ENCODE measurements around the gene MLLT6.
A peak's percentile ranks its signal among the peaks of the same experiment; 100 is the strongest.
"Not testable (repeated sequence)": the region's sequence is repeated elsewhere in the genome, so short reads cannot be mapped to it uniquely, and the experiment has no call there.

Gene MLLT6

DNA sequence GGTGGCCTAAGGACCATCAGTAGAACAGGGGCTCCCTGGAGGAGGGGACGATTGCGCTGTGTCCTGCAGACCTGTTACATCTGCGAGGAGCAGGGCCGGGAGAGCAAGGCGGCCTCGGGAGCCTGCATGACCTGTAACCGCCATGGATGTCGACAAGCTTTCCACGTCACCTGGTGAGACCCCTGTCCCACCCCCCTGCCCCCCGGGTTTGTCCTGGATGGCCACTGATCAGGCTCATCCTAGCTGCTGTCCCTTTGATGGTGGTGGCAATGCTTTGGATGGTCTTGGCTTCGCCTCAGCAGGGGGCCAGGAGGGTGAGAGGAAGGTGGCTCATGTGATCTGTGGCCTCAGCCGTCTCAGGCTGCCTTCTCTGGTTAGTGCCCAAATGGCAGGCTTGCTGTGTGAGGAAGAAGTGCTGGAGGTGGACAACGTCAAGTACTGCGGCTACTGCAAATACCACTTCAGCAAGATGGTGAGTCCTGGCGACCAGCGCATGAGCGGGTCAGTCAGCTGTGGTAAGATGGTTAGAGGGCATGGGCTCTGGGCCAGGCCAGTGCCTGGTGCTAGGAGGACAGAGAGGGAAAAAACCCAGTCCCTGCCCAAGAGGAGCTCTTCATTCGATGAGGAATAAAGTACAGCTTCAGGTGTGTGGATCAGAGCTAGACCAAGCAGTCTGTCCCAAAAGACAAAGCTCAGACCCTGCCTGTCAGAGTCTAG is 4.2 kb downstream of the MLLT6 start:
- no peak for DNase-seq

DNA sequence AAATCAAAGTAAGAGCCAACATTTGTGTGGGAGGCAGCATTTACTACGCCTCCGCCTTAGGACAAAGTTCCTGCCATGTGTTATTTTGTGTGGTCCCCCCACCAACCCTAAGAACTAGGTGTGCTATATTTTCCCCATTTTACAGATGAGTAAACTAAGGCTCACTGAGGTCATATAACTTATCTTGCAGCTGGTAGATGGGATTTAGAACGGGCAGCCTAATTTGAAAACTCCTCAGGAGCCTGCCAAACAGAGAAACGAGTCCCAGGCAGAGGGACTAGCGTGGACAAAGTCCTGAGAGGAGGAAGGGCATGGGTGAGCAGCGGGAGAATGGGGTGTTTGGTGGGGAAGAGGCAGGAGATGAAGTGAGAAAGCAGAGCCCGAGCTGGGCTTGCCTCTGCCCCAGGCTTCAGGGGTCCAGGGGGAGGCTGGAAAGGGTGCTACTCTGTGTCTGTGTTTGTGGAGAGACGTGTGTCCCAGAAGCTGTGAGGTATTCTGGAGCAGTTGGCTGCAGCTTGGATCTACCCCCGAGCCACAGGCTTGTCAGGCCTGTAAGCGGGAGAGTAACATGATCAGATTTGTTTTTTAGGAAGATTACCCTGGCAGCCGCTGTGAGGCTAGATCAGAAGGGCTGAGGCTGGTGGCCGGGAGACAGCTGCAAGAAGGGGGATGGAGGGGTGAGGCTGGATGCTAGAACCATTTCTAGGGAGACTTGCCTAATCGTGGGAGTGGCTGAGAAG is 5.0 kb downstream of the MLLT6 start:
- DNase-seq = no peak

- DNase-seq = no peak
Observed at GRCh38 chr17:38710604-38710962, 5.5 kb downstream of the MLLT6 start.

GRCh38 chr17:38710985-38711384 is 5.9 kb downstream of the MLLT6 start:
- no peak for DNase-seq

- no peak for DNase-seq
Observed at GRCh38 chr17:38711792-38712571, 6.9 kb downstream of the MLLT6 start.

GRCh38 chr17:38712593-38712992 is 7.5 kb downstream of the MLLT6 start:
- DNase-seq = no peak

- no peak for DNase-seq
Observed at GRCh38 chr17:38713456-38714075, 8.5 kb downstream of the MLLT6 start.

GRCh38 chr17:38715216-38715943 is 10.3 kb downstream of the MLLT6 start:
- no peak for DNase-seq

DNA sequence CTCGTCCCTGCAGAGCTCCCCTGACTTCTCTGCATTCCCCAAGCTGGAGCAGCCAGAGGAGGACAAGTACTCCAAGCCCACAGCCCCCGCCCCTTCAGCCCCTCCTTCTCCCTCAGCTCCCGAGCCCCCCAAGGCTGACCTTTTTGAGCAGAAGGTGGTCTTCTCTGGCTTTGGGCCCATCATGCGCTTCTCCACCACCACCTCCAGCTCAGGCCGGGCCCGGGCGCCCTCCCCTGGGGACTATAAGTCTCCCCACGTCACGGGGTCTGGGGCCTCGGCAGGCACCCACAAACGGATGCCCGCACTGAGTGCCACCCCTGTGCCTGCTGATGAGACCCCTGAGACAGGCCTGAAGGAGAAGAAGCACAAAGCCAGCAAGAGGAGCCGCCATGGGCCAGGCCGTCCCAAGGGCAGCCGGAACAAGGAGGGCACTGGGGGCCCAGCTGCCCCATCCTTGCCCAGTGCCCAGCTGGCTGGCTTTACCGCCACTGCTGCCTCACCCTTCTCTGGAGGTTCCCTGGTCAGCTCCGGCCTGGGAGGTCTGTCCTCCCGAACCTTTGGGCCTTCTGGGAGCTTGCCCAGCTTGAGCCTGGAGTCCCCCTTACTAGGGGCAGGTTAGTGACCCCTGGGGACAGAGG is 11.4 kb downstream of the MLLT6 start:
- no peak for DNase-seq

- no peak for DNase-seq
Observed at GRCh38 chr17:38717139-38717745, 12.2 kb downstream of the MLLT6 start.

GRCh38 chr17:38719289-38719942 is 14.3 kb downstream of the MLLT6 start:
- DNase-seq = no peak

DNA sequence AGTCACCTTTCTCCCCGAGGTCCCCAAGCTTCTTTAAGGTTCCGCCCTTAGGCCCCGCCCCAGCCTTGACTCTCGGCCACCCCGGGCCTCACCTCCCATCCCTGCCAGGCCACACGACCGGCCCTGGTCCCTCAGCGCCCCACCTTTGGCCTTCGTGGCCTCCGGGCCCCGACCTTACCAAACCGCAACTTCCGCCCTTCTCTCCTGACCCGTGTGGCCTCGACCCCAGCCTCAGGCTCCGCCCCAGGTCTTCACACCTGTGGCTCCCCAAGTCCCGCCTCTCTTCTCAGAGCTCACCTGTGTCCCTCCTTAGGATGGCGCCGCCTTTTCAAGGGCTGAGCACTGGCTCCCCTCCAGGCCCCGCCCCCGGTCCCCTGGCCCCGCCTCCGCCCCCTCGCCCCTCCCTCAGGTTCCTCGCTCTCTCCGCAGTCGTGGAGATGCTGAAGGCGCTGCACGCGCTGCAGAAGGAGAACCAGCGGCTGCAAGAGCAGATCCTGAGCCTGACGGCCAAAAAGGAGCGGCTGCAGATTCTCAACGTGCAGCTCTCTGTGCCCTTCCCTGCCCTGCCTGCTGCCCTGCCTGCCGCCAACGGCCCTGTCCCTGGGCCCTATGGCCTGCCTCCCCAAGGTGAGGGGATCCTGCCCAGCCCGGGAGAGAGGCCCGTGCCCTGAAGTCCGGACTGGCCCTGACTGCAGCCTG is 15.0 kb downstream of the MLLT6 start:
- no peak for DNase-seq

- DNase-seq = no peak
Observed at GRCh38 chr17:38720941-38721340, 15.9 kb downstream of the MLLT6 start.

DNA sequence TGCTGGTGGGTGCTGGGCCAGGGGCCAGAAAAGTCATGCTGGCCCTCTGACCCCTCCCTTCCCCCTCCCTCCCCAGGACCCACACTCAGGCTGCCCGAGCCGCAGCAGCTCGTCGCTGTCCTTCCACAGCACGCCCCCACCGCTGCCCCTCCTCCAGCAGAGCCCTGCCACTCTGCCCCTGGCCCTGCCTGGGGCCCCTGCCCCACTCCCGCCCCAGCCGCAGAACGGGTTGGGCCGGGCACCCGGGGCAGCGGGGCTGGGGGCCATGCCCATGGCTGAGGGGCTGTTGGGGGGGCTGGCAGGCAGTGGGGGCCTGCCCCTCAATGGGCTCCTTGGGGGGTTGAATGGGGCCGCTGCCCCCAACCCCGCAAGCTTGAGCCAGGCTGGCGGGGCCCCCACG is 16.7 kb downstream of the MLLT6 start:
- DNase-seq = no peak

DNA sequence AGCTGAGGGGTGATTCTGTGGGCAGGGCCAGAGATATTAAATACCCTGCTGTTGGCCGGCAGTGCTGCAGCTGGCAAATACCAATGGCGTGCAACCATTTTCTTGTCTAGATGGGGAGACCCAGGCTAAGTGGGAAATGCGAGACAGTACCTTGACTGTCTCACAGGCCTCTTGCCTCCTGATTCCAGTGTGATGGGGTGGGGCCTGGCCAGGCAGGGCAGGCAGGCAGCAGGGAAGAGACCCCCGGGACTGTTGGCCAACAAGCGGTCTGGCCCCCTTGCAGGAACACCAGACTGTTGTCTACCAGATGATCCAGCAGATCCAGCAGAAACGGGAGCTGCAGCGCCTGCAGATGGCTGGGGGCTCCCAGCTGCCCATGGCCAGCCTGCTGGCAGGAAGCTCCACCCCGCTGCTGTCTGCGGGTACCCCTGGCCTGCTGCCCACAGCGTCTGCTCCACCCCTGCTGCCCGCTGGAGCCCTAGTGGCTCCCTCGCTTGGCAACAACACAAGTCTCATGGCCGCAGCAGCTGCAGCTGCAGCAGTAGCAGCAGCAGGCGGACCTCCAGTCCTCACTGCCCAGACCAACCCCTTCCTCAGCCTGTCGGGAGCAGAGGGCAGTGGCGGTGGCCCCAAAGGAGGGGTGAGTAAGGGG is 19.4 kb downstream of the MLLT6 start:
- no peak for DNase-seq

DNA sequence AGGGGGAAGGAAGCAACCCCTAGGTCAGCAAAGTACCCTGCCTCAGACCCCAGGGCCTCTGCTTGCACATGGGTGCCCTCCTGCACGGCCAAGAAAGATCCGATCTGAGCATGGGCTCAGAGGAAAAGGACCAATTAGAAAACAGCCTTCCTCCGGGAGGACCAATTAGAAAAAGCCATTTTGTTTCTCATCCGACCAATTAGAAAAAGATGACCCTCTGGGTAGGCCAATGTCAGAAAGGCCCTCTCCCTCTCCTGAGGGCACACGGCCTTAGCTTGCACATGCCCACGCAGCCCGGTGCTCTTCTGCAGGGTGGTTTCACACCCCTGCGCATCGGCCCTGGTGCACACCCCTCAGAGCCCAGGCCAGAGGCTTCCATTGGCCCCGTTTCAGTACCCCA is 20.0 kb downstream of the MLLT6 start:
- DNase-seq = no peak

DNA sequence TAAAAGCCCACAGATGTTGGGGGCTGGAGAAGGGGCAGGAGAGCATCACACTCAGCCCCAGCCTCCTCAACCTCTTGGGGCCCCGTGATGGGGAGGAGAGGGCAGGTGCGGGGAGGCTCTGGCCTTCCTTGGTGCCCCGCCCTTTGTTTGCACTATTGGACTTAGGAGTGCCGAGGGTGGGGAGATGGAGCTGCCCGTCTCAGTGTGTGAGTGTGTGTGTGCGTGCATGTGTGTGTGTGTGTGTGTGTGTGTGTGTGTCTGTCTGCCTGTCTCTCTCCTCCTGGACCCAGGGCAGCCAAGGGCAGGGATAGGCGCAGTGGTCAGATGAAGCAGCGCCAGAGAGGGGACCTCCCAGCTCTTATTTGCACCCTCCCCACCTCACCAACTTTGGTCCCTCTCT is 21.1 kb downstream of the MLLT6 start:
- not testable (repeated sequence) for DNase-seq

DNA sequence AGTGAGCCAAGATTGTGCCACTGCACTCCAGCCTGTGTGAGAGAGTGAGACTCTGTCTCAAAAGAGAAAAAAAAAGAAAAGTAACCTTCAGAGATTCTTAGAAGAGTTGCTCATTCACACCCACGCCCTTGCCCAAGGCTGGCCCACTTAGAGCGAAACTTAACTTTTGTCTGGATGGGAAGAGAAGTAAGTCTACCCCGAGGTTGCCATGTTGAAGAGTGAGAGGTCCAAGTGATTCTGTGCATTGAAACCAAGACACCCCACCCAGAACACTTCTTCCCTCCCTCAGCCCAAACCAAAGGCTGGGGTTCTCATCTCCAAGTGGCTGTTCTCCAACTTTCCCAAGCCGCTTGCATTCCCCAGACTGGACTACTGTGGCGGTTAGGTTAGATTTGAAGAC is 22.7 kb downstream of the MLLT6 start:
- DNase-seq = no peak

DNA sequence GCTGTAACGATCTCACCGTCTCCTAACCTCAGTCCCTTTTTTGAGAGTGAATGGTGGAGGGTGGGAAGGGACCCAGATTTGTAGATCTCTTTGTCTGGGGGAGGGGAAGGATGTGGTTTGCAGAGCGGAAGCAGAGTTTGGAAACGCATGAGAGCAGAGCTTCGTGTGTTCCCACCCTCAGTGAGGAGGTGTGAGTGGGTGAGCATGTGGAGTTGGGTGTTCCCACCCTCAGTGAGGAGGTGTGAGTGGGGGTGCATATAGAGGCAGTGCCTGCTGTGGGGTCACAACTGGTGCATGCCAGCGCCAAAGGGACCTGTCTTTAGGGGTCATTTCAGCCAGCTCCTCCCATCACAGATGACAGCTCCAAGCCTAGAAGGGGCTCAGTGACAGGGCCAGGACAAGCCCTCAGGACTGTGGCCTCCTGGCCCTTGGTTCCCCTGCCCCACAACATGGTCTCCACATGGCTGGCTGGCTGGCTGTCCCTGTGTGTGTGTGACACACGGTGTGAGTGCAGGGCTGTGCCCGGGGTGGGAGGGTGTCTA is 23.3 kb downstream of the MLLT6 start:
- peak; percentile 54 for DNase-seq
